B cell (primary cell): ENCODE measurements around the gene HOXB6. TPM values are rescaled to one million over a fixed set of nuclear protein-coding genes. Genes with fewer than 3 reads are reported as not detected.

Experiments
- ATAC-seq: fragments of 200-7000 bp; cut with Tn5 transposase; one replicate; pipeline ENCODE4 v1.10.0; 2021; ENCODE audit warnings: low read depth, mild to moderate bottlenecking, moderate number of reproducible peaks, moderate library complexity
- CTCF ChIA-PET: fragments of 350-600 bp; sonication (Branson Sonifier 250); formaldehyde crosslinking; loops from one replicate; lab custom pipeline; 2021; ENCODE audit warnings: antibody characterized with exemption, inconsistent platforms; lab: Charles Lee
- POLR2A ChIA-PET: fragments of 350-600 bp; sonication (Branson Sonifier 250); formaldehyde crosslinking; loops from one replicate; lab custom pipeline; 2021; ENCODE audit warnings: antibody characterized with exemption; lab: Charles Lee
- DNase-seq: peaks from one replicate; pipeline ENCODE4 v3.0.0; 2013
- H2AFZ ChIP-seq: 2 replicates; pipeline ENCODE4 v1.6.1; 2012; ENCODE audit warnings: mild to moderate bottlenecking, low read depth, low read length; ENCODE audit not compliant: insufficient read depth, poor library complexity, severe bottlenecking
- H3K27ac ChIP-seq, 2 donors: 1 replicate in 1 of 2; 2 replicates in 1 of 2; pipeline ENCODE4 v1.5.1; 2012 to 2013; ENCODE audit warnings: low read length in 2 of 2, mild to moderate bottlenecking in 2 of 2, moderate library complexity in 1 of 2
- H3K27me3 ChIP-seq, 4 experiments: fragments of 200-600 bp in 1 of 4; sonication (generic) in 1 of 4; replicated peaks in 1 of 4; 1 replicate in 2 of 4; 2 replicates in 2 of 4; pipeline versions ENCODE4 v1.6.1 to v1.7.0; 2013 to 2016; ENCODE audit warnings: low read length in 3 of 4, mild to moderate bottlenecking in 2 of 4, mixed read lengths in 1 of 4, moderate library complexity in 1 of 4; ENCODE audit not compliant: insufficient read depth in 4 of 4, control insufficient read depth in 3 of 4; ENCODE audit errors: control extremely low read depth in 1 of 4
- H3K36me3 ChIP-seq, 2 experiments: replicated peaks in 1 of 2; 1 replicate in 1 of 2; 2 replicates in 1 of 2; pipeline versions ENCODE4 v1.6.1 to v1.7.1; 2013; ENCODE audit warnings: low read length in 1 of 2; ENCODE audit not compliant: insufficient read depth in 2 of 2, control insufficient read depth in 1 of 2; ENCODE audit errors: control extremely low read depth in 1 of 2, extremely low read depth in 1 of 2
- H3K4me1 ChIP-seq, 2 donors: fragments of 200-600 bp in 1 of 2; sonication (generic) in 1 of 2; 1 replicate in 1 of 2; 2 replicates in 1 of 2; pipeline versions ENCODE4 v1.5.1 to v1.6.1; 2013 to 2017; ENCODE audit warnings: low read length in 2 of 2; ENCODE audit not compliant: control insufficient read depth in 2 of 2, insufficient read depth in 2 of 2
- H3K4me2 ChIP-seq: replicated peaks from 2 replicates; pipeline ENCODE3; 2012; ENCODE audit warnings: mild to moderate bottlenecking, low read depth, low read length; ENCODE audit not compliant: poor library complexity, severe bottlenecking
- H3K4me3 ChIP-seq, 5 experiments: fragments of 200-600 bp in 1 of 5; sonication (generic) in 1 of 5; 1 replicate in 3 of 5; 2 replicates in 2 of 5; pipeline versions ENCODE4 v1.5.1 to v1.7.0; 2011 to 2016; ENCODE audit warnings: low read length in 4 of 5, mild to moderate bottlenecking in 4 of 5, low read depth in 2 of 5, control low read depth in 1 of 5, moderate library complexity in 1 of 5; ENCODE audit not compliant: insufficient read depth in 1 of 5; ENCODE audit errors: control extremely low read depth in 1 of 5, extremely low read depth in 1 of 5
- H3K79me2 ChIP-seq: fragments of 200-600 bp; sonication (generic); one replicate; pipeline ENCODE4 v1.6.0; 2016; ENCODE audit warnings: low read length; ENCODE audit not compliant: control insufficient read depth, insufficient read depth
- H3K9ac ChIP-seq: fragments of 200-600 bp; sonication (generic); 2 replicates; pipeline ENCODE4 v1.6.1; 2017; ENCODE audit warnings: mild to moderate bottlenecking, low read length, moderate library complexity
- H3K9me3 ChIP-seq, 3 donors: one replicate each; pipeline versions ENCODE4 v1.6.1 to v1.7.1; 2013; ENCODE audit warnings: low read length in 2 of 3; ENCODE audit not compliant: control insufficient read depth in 2 of 3, insufficient read depth in 1 of 3; ENCODE audit errors: control extremely low read depth in 1 of 3
- H4K20me1 ChIP-seq: 2 replicates; pipeline ENCODE4 v1.6.0; 2012; ENCODE audit warnings: mild to moderate bottlenecking, low read length; ENCODE audit not compliant: insufficient read depth, control insufficient read depth, poor library complexity, severe bottlenecking
- H3K27ac Mint-ChIP-seq: one replicate; pipeline ENCODE4 v1.8.0; 2021; ENCODE audit warnings: mixed read lengths
- H3K27me3 Mint-ChIP-seq: one replicate; pipeline ENCODE4 v1.8.0; 2021; ENCODE audit warnings: mixed read lengths
- H3K4me1 Mint-ChIP-seq: one replicate; pipeline ENCODE4 v1.8.0; 2021; ENCODE audit warnings: mixed read lengths
- H3K4me3 Mint-ChIP-seq: one replicate; pipeline ENCODE4 v1.8.0; 2021; ENCODE audit warnings: mixed read lengths
- H3K9me3 Mint-ChIP-seq: one replicate; pipeline ENCODE4 v1.8.0; 2022; ENCODE audit warnings: mixed read lengths; ENCODE audit not compliant: insufficient read depth
- CTCF ChIP-seq: fragments of 200-600 bp; IDR thresholded peaks from one replicate; pipeline ENCODE4 v1.8.0; 2022; ENCODE audit warnings: antibody characterized with exemption, mild to moderate bottlenecking
- EZH2 ChIP-seq: IDR thresholded peaks from 2 replicates; pipeline ENCODE4 v1.6.1; 2012; ENCODE audit warnings: borderline replicate concordance, low read depth, mild to moderate bottlenecking, moderate library complexity, low read length; ENCODE audit not compliant: insufficient read depth, poor library complexity, severe bottlenecking
- WGBS: methylation state at CpG from one replicate; pipeline ENCODE4 v1.1.5; 2013; ENCODE audit warnings: missing lambda C conversion rate; ENCODE audit not compliant: insufficient coverage; 5-methylcytosine and 5-hydroxymethylcytosine counted together
- intact Hi-C: fragments of 100-400 bp; cut with micrococcal nuclease; formaldehyde crosslinking; loops from one replicate; pipeline ENCODE4 v1.10.0; 2022
- polyA plus RNA-seq: library from polyadenylated mRNA; depleted of rRNA; stranded (reverse); fragments of >200 nt; gene quantifications from 2 replicates; pipeline ENCODE4 v1.2.3, GENCODE V29; 2012
- total RNA-seq, 2 donors: library from RNA; stranded (reverse); fragments of 120-200 nt in 1 of 2; gene quantifications; 1 replicate in 1 of 2; 2 replicates in 1 of 2; pipeline versions ENCODE4 v1.2.3 to v1.2.4, GENCODE V29; 2013 to 2022

The HOXB6 gene
- total and polyA plus RNA-seq, 2 donors (not counting 1 experiment from before 2014, with no cell fraction given) = 0.10 TPM; not detected in 1

- peak within 1 kb of the TSS; percentile 50 for H3K9ac ChIP-seq
- no peak within 1 kb of the TSS for H3K27ac ChIP-seq
- ChIA-PET CTCF (interaction anchor here (0.7 to 5.6 kb wide), 29 partner anchors 14 to 568 kb away, joined by 3 to 68 read pairs (median 4); partner anchors contain the start of gene PRAC2), POLR2A (interaction anchor here (0.5 to 1.6 kb wide), 4 partner anchors 20 to 275 kb away, joined by 3 to 4 read pairs (median 4); no protein-coding TSS in a partner anchor)
- H3K4me2 ChIP-seq = peak within 1 kb of the TSS; percentile 80
- peaks cover 0 to 99% (median 80%) of the 10 kb centered on the region in 4 experiments for H3K27me3 ChIP-seq
- peaks cover 59 to 67% of the 10 kb centered on the region in 2 donors for H3K4me1 ChIP-seq
- Mint-ChIP-seq H3K27me3 (peaks cover 90% of the 10 kb centered on the region), H3K4me3 (peak within 1 kb of the TSS; percentile 83), H3K27ac (peak within 1 kb of the TSS; percentile 51), H3K9me3 (no peaks in the 10 kb centered on the region), H3K4me1 (peaks cover 51% of the 10 kb centered on the region)
- 2% methylated on average over 44 of the region's 50 CpGs for WGBS
- TF ChIP-seq EZH2 = peak; percentile 83
- no peak for TF ChIP-seq CTCF
- no peaks in the 10 kb centered on the region for H3K36me3 ChIP-seq
- H3K9me3 ChIP-seq = peaks cover 0 to 21% (median 0%) of the 10 kb centered on the region in 3 donors
- peak within 1 kb of the TSS in 4 of 5 experiments; percentile 11 to 44 (median 30) for H3K4me3 ChIP-seq
- intact Hi-C loops = loop anchor here (1.0 to 2.0 kb wide), 3 partner anchors 14 to 285 kb away; partner anchors contain the start of gene HOXB4
- peak within 1 kb of the TSS; percentile 50 for H2AFZ ChIP-seq
- peak; percentile 65 for DNase-seq
- no peak for ATAC-seq
- H3K79me2 ChIP-seq = no peaks in the 10 kb centered on the region
- H4K20me1 ChIP-seq = peaks cover 8% of the 10 kb centered on the region
These were observed 11.5 kb downstream of the HOXB6 start, which contains the start of gene HOXB5 for GRCh38 chr17:48593126-48593829. HOXB5 (minus strand) TSS chr17:48593779; CDS start chr17:48593682, 97 bp downstream.
